Heart left ventricle (tissue), 16 donors: ENCODE data around the gene SCLY. TPM values are rescaled to one million over a fixed set of nuclear protein-coding genes. Genes with fewer than 3 reads are reported as not detected.

Source experiments
- ATAC-seq, 4 donors: fragments of 200-7000 bp; cut with Tn5 transposase; one replicate each; pipeline ENCODE4 v1.9.1; 2020 to 2022; ENCODE audit warnings: moderate library complexity in 4 of 4, mild to moderate bottlenecking in 3 of 4, moderate number of reproducible peaks in 1 of 4
- DNase-seq, 5 donors: peaks; one replicate each; pipeline ENCODE4 v3.0.0-alpha.2; 2020
- H3K27ac ChIP-seq, 12 donors: fragments of 200-600 bp; sonication (generic) in 4 of 12; one replicate each; pipeline versions ENCODE4 v1.5.0 to v1.8.0; 2016 to 2022; ENCODE audit warnings: mild to moderate bottlenecking in 2 of 12
- H3K27me3 ChIP-seq, 9 donors: fragments of 200-600 bp; sonication (generic) in 2 of 9; one replicate each; pipeline versions ENCODE4 v1.5.1 to v1.8.0; 2016 to 2022; ENCODE audit warnings: mild to moderate bottlenecking in 3 of 9
- H3K36me3 ChIP-seq, 9 donors: fragments of 200-600 bp; sonication (generic) in 2 of 9; one replicate each; pipeline versions ENCODE4 v1.5.0 to v1.8.0; 2018 to 2022; ENCODE audit warnings: mild to moderate bottlenecking in 2 of 9
- H3K4me1 ChIP-seq, 12 donors: fragments of 200-600 bp; sonication (generic) in 4 of 12; one replicate each; pipeline versions ENCODE4 v1.5.0 to v1.8.0; 2016 to 2022; ENCODE audit warnings: mild to moderate bottlenecking in 3 of 12
- H3K4me3 ChIP-seq, 12 donors: fragments of 200-600 bp; sonication (generic) in 4 of 12; one replicate each; pipeline versions ENCODE4 v1.5.0 to v1.8.0; 2017 to 2022; ENCODE audit warnings: mild to moderate bottlenecking in 9 of 12, moderate library complexity in 4 of 12
- H3K9me3 ChIP-seq, 12 donors: fragments of 200-600 bp; sonication (generic) in 4 of 12; one replicate each; pipeline versions ENCODE4 v1.5.0 to v1.8.0; 2016 to 2022; ENCODE audit warnings: mild to moderate bottlenecking in 1 of 12
- POLR2A ChIP-seq, 2 donors: fragments of 450-650 bp; IDR thresholded peaks; one replicate each; pipeline ENCODE4 v1.6.1; 2017; ENCODE audit warnings: antibody characterized with exemption in 2 of 2, mild to moderate bottlenecking in 2 of 2, moderate library complexity in 2 of 2
- WGBS, 4 donors: extraction: QIAGEN DNeasy Blood & Tissue Kit in 2 of 4; methylation state at CpG; one replicate each; pipeline versions ENCODE4 v1.1.5 to v1.1.7; 2013 to 2018; 5-methylcytosine and 5-hydroxymethylcytosine counted together
- intact Hi-C, 10 donors: fragments of 100-400 bp; cut with DNase I; formaldehyde crosslinking; loops; one replicate each; pipeline versions ENCODE4 v1.11.1 to v1.14.2; 2022
- polyA plus RNA-seq, 2 donors: library from polyadenylated mRNA; stranded (reverse); fragments of 200-250 nt; gene quantifications; one replicate each; pipeline ENCODE4 v1.2.3, GENCODE V29; 2013
- total RNA-seq, 9 donors: library from RNA; depleted of rRNA in 2 of 9; stranded (reverse); fragments of >200 nt in 2 of 9; fragmentation: NEBNext Ultra II Directional in 3 of 9; extraction: Animal tissue kit (Norgen Biotek cat#: 25700) in 3 of 9; gene quantifications; one replicate each; pipeline versions ENCODE4 v1.1.0 to v1.2.4, GENCODE V29; 2016 to 2023
- TF ChIP-seq, protein P1 (sequence below), 12 donors: fragments of 200-600 bp; sonication (generic) in 4 of 12; IDR thresholded peaks; one replicate each; pipeline versions ENCODE4 v1.5.0 to v1.8.0; 2018 to 2022; ENCODE audit warnings: antibody characterized with exemption in 12 of 12, mild to moderate bottlenecking in 5 of 12
- donor health status: ischemic (EF 13 %, LVEDD 7.1; RV severe dilation, severe dysfunction).
- donor health status: healthy with polysubstance abuse.
- donor health status: DM: no; HTN: yes; CAD: no.
- donor health status: DM: no; HTN: no; CAD: no.
- donor health status: ischemic (EF 25% LVEDD 6.9; RV normal size, moderate dysfunction).
- donor health status: ischemic (EF 25% LVEDD 5.7; RV mildly dilated, moderate dysfunction).
- donor health status: healthy.
- donor health status: DM: yes; HTN: yes; CAD: no.
- donor health status: ischemic (EF 35%, LVEDD 5.7; RV mildly dilated, moderate dysfunction).
- donor health status: nonischemic (EF 11% LVEDD 7.7; RV severe dilation, severe dysfunction).
- donor health status: DM: yes; HTN: yes; CAD: no.
- donor health status: PGD.
- donor health status: ischemic (EF 29% LVEDD 5.4; RV normal size, mild dysfunction).
- donor health status: nonischemic (EF 23%, LVEDD 6.1; RV moderate dilation, normal function).

The SCLY gene
- total and polyA plus RNA-seq, 11 donors: 6.9 to 21.2 (median 10.6) TPM

DNA sequence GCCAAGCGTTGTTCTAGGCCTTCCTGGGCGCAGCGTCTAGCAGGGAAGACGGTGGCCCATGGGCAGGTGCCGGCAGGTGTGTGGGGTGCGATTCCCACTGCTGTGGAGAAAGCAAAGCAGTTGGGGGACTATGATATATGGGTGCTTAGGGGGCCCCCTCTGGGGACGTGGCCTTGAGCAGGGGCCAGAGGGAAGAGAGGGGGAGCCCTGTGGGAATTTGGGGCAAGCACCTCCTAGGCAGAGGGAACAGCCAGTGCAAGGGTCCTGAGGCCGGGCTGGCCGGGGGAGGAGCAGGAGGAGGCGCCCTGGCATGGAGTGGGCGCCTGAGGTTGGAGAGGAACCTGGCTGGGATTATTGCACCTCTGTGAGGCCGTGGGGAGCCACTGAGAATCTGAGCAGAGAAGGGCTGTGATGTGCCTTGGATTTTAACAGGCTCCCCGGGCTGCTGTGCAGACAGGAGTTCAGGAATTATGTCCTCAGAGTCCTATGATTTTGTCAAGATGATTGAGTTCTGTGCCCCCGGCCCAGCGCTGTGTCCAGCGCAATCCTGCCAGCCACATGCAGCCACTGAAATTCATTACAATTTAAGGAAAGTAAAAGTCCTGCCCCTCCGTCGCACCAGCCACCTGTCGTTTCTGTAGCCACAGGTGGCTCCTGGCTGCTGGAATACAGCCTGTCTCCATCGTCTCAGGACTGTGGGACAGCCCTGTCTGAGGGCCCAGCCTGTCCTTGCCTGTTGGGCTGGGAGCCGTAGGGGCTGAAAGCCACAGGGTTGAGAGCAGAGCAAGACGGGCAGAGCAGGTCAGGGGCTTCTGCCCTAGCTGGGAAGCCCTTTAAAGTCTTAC lies 68.6 kb downstream of the SCLY start:
- no peak overlapping the region for H3K4me3 ChIP-seq
- no peak overlapping the region for H3K27ac ChIP-seq
- no peaks in the 10 kb centered on the region for H3K27me3 ChIP-seq
- intact Hi-C loops: no loop called here
- no peak for ATAC-seq
- H3K36me3 ChIP-seq: no peaks in the 10 kb centered on the region
- H3K9me3 ChIP-seq: no peaks in the 10 kb centered on the region
- 84 to 92% (median 90%) methylated on average over 22 of the region's 22 CpGs for WGBS, 4 donors
- peaks cover 0 to 9% (median 0%) of the 10 kb centered on the region in 12 donors for H3K4me1 ChIP-seq
- DNase-seq: peak in 2 of 5 donors; percentile 18 to 20
- TF ChIP-seq POLR2A (IDR thresholded peaks at IDR 0.05): no peak
- TF ChIP-seq, protein P1, sequence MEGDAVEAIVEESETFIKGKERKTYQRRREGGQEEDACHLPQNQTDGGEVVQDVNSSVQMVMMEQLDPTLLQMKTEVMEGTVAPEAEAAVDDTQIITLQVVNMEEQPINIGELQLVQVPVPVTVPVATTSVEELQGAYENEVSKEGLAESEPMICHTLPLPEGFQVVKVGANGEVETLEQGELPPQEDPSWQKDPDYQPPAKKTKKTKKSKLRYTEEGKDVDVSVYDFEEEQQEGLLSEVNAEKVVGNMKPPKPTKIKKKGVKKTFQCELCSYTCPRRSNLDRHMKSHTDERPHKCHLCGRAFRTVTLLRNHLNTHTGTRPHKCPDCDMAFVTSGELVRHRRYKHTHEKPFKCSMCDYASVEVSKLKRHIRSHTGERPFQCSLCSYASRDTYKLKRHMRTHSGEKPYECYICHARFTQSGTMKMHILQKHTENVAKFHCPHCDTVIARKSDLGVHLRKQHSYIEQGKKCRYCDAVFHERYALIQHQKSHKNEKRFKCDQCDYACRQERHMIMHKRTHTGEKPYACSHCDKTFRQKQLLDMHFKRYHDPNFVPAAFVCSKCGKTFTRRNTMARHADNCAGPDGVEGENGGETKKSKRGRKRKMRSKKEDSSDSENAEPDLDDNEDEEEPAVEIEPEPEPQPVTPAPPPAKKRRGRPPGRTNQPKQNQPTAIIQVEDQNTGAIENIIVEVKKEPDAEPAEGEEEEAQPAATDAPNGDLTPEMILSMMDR (IDR thresholded peaks at IDR 0.05): no peak

DNA sequence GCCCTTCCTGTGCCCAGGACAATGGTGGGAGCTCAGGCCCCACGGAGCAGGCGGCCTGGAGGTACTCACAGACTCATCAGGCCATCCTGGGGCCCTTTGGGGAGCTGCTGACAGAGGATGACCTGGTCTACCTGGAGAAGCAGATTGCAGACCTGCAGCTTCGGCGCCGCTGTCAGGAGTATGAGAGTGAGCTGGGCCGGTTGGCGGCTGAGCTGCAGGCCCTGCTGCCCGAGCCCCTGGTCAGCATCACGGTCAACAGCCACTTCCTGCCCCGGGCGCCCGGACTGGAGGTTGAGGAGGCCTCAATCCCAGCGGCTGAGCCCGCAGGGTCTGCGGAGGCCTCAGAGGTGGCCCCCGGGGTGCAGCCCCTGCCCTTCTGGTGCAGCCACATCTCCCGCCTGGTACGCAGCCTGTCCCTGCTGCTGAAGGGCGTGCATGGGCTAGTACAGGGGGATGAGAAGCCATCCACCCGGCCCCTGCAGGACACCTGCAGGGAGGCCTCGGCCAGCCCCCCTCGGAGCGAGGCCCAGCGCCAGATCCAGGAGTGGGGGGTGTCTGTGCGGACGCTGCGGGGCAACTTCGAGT lies 69.4 kb downstream of the SCLY start:
- 84 to 93% (median 88%) methylated on average over 12 to 28 of the region's 28 CpGs for WGBS, 4 donors
- DNase-seq: peak in 2 of 5 donors; percentile 17 to 44
- intact Hi-C loops: no loop called here

DNA sequence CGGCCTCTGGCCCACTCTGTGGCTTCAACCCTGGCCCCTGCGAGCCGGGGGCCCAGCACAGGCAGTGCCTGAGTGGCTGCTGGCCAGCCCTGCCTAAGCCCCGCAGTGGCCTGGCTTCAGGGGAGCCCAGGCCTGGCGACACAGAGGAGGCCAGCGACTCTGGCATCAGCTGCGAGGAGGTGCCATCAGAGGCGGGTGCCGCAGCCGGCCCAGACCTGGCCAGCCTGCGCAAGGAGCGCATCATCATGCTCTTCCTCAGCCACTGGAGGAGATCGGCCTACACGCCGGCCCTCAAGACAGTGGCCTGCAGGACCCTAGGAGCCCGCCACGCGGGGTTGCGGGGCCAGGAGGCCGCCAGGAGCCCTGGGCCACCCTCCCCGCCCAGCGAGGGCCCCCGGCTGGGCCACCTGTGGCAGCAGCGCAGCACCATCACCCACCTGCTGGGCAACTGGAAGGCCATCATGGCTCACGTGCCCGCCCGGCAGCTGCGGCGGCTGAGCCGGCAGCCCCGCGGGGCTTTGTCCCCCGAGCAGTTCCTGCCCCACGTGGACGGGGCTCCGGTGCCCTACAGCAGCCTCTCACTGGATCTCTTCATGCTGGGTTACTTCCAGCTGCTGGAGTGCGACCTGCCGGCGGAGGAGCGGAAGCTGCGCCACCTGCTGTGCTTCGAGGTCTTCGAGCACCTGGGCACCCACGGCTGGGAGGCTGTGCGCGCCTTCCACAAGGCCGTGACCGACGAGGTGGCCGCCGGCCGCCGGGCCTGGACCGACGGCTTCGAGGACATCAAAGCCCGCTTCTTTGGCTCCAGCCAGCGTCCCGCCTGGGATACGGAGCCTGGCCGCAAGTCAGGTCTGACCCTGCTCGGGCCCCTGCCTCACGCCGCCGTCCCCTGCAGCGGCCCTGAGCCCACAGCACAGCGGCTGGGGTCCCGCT lies 70.2 kb downstream of the SCLY start:
- TF ChIP-seq POLR2A (IDR thresholded peaks at IDR 0.05): no peak
- TF ChIP-seq, protein P1 (IDR thresholded peaks at IDR 0.05): no peak
- no peaks in the 10 kb centered on the region for H3K9me3 ChIP-seq
- H3K27me3 ChIP-seq: no peaks in the 10 kb centered on the region
- no peak for ATAC-seq
- H3K4me3 ChIP-seq: no peak overlapping the region
- intact Hi-C loops: no loop called here
- H3K4me1 ChIP-seq: peaks cover 0 to 9% (median 0%) of the 10 kb centered on the region in 12 donors
- peak in 2 of 5 donors; percentile 18 to 62 for DNase-seq
- H3K27ac ChIP-seq: no peak overlapping the region
- WGBS, 4 donors: 89 to 94% (median 91%) methylated on average over 31 to 68 of the region's 68 CpGs
- H3K36me3 ChIP-seq: no peaks in the 10 kb centered on the region

More for the DNA sequence above, 69.4 kb downstream of the SCLY start:
- no peak overlapping the region for H3K27ac ChIP-seq
- no peaks in the 10 kb centered on the region for H3K27me3 ChIP-seq
- no peaks in the 10 kb centered on the region for H3K36me3 ChIP-seq
- no peak overlapping the region for H3K4me3 ChIP-seq
- no peaks in the 10 kb centered on the region for H3K9me3 ChIP-seq
- ATAC-seq: no peak
- H3K4me1 ChIP-seq: peaks cover 0 to 9% (median 0%) of the 10 kb centered on the region in 12 donors
- TF ChIP-seq POLR2A (IDR thresholded peaks at IDR 0.05): no peak
- TF ChIP-seq, protein P1 (IDR thresholded peaks at IDR 0.05): no peak
